B cell (primary cell): Measurements from ENCODE around the gene EDAR. TPM values are rescaled to one million over a fixed set of nuclear protein-coding genes. Genes with fewer than 3 reads are reported as not detected.

Experiments used
- ATAC-seq: fragments of 200-7000 bp; cut with Tn5 transposase; one replicate; pipeline ENCODE4 v1.10.0; 2021; ENCODE audit warnings: low read depth, mild to moderate bottlenecking, moderate number of reproducible peaks, moderate library complexity
- CTCF ChIA-PET: fragments of 350-600 bp; sonication (Branson Sonifier 250); formaldehyde crosslinking; loops from one replicate; lab custom pipeline; 2021; ENCODE audit warnings: antibody characterized with exemption, inconsistent platforms; lab: Charles Lee
- POLR2A ChIA-PET: fragments of 350-600 bp; sonication (Branson Sonifier 250); formaldehyde crosslinking; loops from one replicate; lab custom pipeline; 2021; ENCODE audit warnings: antibody characterized with exemption; lab: Charles Lee
- DNase-seq: peaks from one replicate; pipeline ENCODE4 v3.0.0; 2013
- H2AFZ ChIP-seq: 2 replicates; pipeline ENCODE4 v1.6.1; 2012; ENCODE audit warnings: mild to moderate bottlenecking, low read depth, low read length; ENCODE audit not compliant: insufficient read depth, poor library complexity, severe bottlenecking
- H3K27ac ChIP-seq, 2 donors: 1 replicate in 1 of 2; 2 replicates in 1 of 2; pipeline ENCODE4 v1.5.1; 2012 to 2013; ENCODE audit warnings: low read length in 2 of 2, mild to moderate bottlenecking in 2 of 2, moderate library complexity in 1 of 2
- H3K27me3 ChIP-seq, 4 experiments: fragments of 200-600 bp in 1 of 4; sonication (generic) in 1 of 4; replicated peaks in 1 of 4; 1 replicate in 2 of 4; 2 replicates in 2 of 4; pipeline versions ENCODE4 v1.6.1 to v1.7.0; 2013 to 2016; ENCODE audit warnings: low read length in 3 of 4, mild to moderate bottlenecking in 2 of 4, mixed read lengths in 1 of 4, moderate library complexity in 1 of 4; ENCODE audit not compliant: insufficient read depth in 4 of 4, control insufficient read depth in 3 of 4; ENCODE audit errors: control extremely low read depth in 1 of 4
- H3K36me3 ChIP-seq, 2 experiments: replicated peaks in 1 of 2; 1 replicate in 1 of 2; 2 replicates in 1 of 2; pipeline versions ENCODE4 v1.6.1 to v1.7.1; 2013; ENCODE audit warnings: low read length in 1 of 2; ENCODE audit not compliant: insufficient read depth in 2 of 2, control insufficient read depth in 1 of 2; ENCODE audit errors: control extremely low read depth in 1 of 2, extremely low read depth in 1 of 2
- H3K4me1 ChIP-seq, 2 donors: fragments of 200-600 bp in 1 of 2; sonication (generic) in 1 of 2; 1 replicate in 1 of 2; 2 replicates in 1 of 2; pipeline versions ENCODE4 v1.5.1 to v1.6.1; 2013 to 2017; ENCODE audit warnings: low read length in 2 of 2; ENCODE audit not compliant: control insufficient read depth in 2 of 2, insufficient read depth in 2 of 2
- H3K4me2 ChIP-seq: replicated peaks from 2 replicates; pipeline ENCODE3; 2012; ENCODE audit warnings: mild to moderate bottlenecking, low read depth, low read length; ENCODE audit not compliant: poor library complexity, severe bottlenecking
- H3K4me3 ChIP-seq, 5 experiments: fragments of 200-600 bp in 1 of 5; sonication (generic) in 1 of 5; 1 replicate in 3 of 5; 2 replicates in 2 of 5; pipeline versions ENCODE4 v1.5.1 to v1.7.0; 2011 to 2016; ENCODE audit warnings: low read length in 4 of 5, mild to moderate bottlenecking in 4 of 5, low read depth in 2 of 5, control low read depth in 1 of 5, moderate library complexity in 1 of 5; ENCODE audit not compliant: insufficient read depth in 1 of 5; ENCODE audit errors: control extremely low read depth in 1 of 5, extremely low read depth in 1 of 5
- H3K79me2 ChIP-seq: fragments of 200-600 bp; sonication (generic); one replicate; pipeline ENCODE4 v1.6.0; 2016; ENCODE audit warnings: low read length; ENCODE audit not compliant: control insufficient read depth, insufficient read depth
- H3K9ac ChIP-seq: fragments of 200-600 bp; sonication (generic); 2 replicates; pipeline ENCODE4 v1.6.1; 2017; ENCODE audit warnings: mild to moderate bottlenecking, low read length, moderate library complexity
- H3K9me3 ChIP-seq, 3 donors: one replicate each; pipeline versions ENCODE4 v1.6.1 to v1.7.1; 2013; ENCODE audit warnings: low read length in 2 of 3; ENCODE audit not compliant: control insufficient read depth in 2 of 3, insufficient read depth in 1 of 3; ENCODE audit errors: control extremely low read depth in 1 of 3
- H4K20me1 ChIP-seq: 2 replicates; pipeline ENCODE4 v1.6.0; 2012; ENCODE audit warnings: mild to moderate bottlenecking, low read length; ENCODE audit not compliant: insufficient read depth, control insufficient read depth, poor library complexity, severe bottlenecking
- H3K27ac Mint-ChIP-seq: one replicate; pipeline ENCODE4 v1.8.0; 2021; ENCODE audit warnings: mixed read lengths
- H3K27me3 Mint-ChIP-seq: one replicate; pipeline ENCODE4 v1.8.0; 2021; ENCODE audit warnings: mixed read lengths
- H3K4me1 Mint-ChIP-seq: one replicate; pipeline ENCODE4 v1.8.0; 2021; ENCODE audit warnings: mixed read lengths
- H3K4me3 Mint-ChIP-seq: one replicate; pipeline ENCODE4 v1.8.0; 2021; ENCODE audit warnings: mixed read lengths
- H3K9me3 Mint-ChIP-seq: one replicate; pipeline ENCODE4 v1.8.0; 2022; ENCODE audit warnings: mixed read lengths; ENCODE audit not compliant: insufficient read depth
- EZH2 ChIP-seq: IDR thresholded peaks from 2 replicates; pipeline ENCODE4 v1.6.1; 2012; ENCODE audit warnings: borderline replicate concordance, low read depth, mild to moderate bottlenecking, moderate library complexity, low read length; ENCODE audit not compliant: insufficient read depth, poor library complexity, severe bottlenecking
- WGBS: methylation state at CpG from one replicate; pipeline ENCODE4 v1.1.5; 2013; ENCODE audit warnings: missing lambda C conversion rate; ENCODE audit not compliant: insufficient coverage; 5-methylcytosine and 5-hydroxymethylcytosine counted together
- intact Hi-C: fragments of 100-400 bp; cut with micrococcal nuclease; formaldehyde crosslinking; loops from one replicate; pipeline ENCODE4 v1.10.0; 2022
- polyA plus RNA-seq: library from polyadenylated mRNA; depleted of rRNA; stranded (reverse); fragments of >200 nt; gene quantifications from 2 replicates; pipeline ENCODE4 v1.2.3, GENCODE V29; 2012
- total RNA-seq, 2 donors: library from RNA; stranded (reverse); fragments of 120-200 nt in 1 of 2; gene quantifications; 1 replicate in 1 of 2; 2 replicates in 1 of 2; pipeline versions ENCODE4 v1.2.3 to v1.2.4, GENCODE V29; 2013 to 2022
- TF ChIP-seq, protein P1 (sequence below): fragments of 200-600 bp; IDR thresholded peaks from one replicate; pipeline ENCODE4 v1.8.0; 2022; ENCODE audit warnings: antibody characterized with exemption, mild to moderate bottlenecking

The EDAR gene
- total and polyA plus RNA-seq, 2 donors (not counting 1 experiment from before 2014, with no cell fraction given) = 0.03 TPM; not detected in 1

DNA sequence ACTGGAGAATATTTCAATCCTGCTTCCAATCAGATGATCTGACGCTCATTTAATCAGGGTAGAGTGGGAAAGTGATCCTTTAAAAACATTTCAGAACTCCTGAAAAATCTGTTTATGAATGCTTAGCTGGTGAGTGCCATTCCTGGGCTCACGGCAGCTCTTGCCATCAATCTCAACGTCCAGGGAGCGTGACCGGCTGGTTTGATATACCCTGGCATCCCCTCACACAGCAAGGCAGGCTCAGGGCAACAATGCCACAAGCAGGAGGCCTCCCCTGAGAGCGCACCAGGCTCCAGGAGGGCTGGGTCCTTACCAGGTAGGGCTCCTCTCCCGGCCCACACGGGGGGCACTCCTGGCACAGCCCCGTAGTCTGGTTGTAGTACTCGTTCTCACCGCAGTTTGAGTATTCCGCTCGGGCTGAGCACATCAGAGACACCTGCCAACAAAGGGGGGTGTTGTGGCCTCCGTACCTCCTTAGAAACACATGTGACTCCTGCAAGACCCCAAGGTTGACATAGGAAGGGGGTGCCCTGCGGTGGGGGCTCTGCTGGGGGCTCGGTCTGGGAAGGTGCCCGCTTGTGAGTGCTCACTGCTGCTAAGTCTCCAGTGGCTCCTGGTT, 59.1 kb downstream of the EDAR start:
- Histone ChIP-seq H3K36me3 (no peaks in the 10 kb centered on the region), H4K20me1 (no peaks in the 10 kb centered on the region), H3K4me1 (no peaks in the 10 kb centered on the region), H3K27me3 (no peaks in the 10 kb centered on the region), H3K4me3 (no peak overlapping the region), H3K27ac (no peak overlapping the region), H3K9me3 (no peaks in the 10 kb centered on the region), H3K9ac (no peak overlapping the region), H2AFZ (no peak overlapping the region), H3K79me2 (no peaks in the 10 kb centered on the region), H3K4me2 (no peak overlapping the region)
- no peak overlapping the region for H3K27ac Mint-ChIP-seq
- intact Hi-C loops = no loop called here
- 95% methylated on average over 16 of the region's 17 CpGs for WGBS
- H3K27me3 Mint-ChIP-seq = peaks cover 13% of the 10 kb centered on the region
- no peak overlapping the region for H3K4me3 Mint-ChIP-seq
- H3K4me1 Mint-ChIP-seq = no peaks in the 10 kb centered on the region
- POLR2A ChIA-PET = no interaction called here
- no peak for TF ChIP-seq EZH2
- TF ChIP-seq, protein P1, sequence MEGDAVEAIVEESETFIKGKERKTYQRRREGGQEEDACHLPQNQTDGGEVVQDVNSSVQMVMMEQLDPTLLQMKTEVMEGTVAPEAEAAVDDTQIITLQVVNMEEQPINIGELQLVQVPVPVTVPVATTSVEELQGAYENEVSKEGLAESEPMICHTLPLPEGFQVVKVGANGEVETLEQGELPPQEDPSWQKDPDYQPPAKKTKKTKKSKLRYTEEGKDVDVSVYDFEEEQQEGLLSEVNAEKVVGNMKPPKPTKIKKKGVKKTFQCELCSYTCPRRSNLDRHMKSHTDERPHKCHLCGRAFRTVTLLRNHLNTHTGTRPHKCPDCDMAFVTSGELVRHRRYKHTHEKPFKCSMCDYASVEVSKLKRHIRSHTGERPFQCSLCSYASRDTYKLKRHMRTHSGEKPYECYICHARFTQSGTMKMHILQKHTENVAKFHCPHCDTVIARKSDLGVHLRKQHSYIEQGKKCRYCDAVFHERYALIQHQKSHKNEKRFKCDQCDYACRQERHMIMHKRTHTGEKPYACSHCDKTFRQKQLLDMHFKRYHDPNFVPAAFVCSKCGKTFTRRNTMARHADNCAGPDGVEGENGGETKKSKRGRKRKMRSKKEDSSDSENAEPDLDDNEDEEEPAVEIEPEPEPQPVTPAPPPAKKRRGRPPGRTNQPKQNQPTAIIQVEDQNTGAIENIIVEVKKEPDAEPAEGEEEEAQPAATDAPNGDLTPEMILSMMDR = no peak
- H3K9me3 Mint-ChIP-seq = no peaks in the 10 kb centered on the region
- CTCF ChIA-PET = interaction anchor here (1.0 kb wide), 1 partner anchor 580 kb away, joined by 3 read pairs; no protein-coding TSS in a partner anchor
- ATAC-seq (no peak), DNase-seq (no peak)

- Mint-ChIP-seq H3K4me1 (no peaks in the 10 kb centered on the region), H3K4me3 (no peak overlapping the region), H3K27me3 (peaks cover 13% of the 10 kb centered on the region), H3K27ac (no peak overlapping the region), H3K9me3 (no peaks in the 10 kb centered on the region)
- Histone ChIP-seq H3K4me2 (no peak overlapping the region), H3K79me2 (no peaks in the 10 kb centered on the region), H3K4me3 (no peak overlapping the region), H3K36me3 (no peaks in the 10 kb centered on the region), H3K9ac (no peak overlapping the region), H3K27ac (no peak overlapping the region), H3K27me3 (no peaks in the 10 kb centered on the region), H3K9me3 (no peaks in the 10 kb centered on the region), H2AFZ (no peak overlapping the region), H4K20me1 (no peaks in the 10 kb centered on the region), H3K4me1 (no peaks in the 10 kb centered on the region)
- intact Hi-C loops = no loop called here
- WGBS = 92% methylated on average over 16 of the region's 17 CpGs
- DNase-seq (no peak), ATAC-seq (no peak)
- ChIA-PET CTCF (interaction anchor here (0.7 to 2.8 kb wide), 3 partner anchors 13 to 585 kb away, joined by 3 to 9 read pairs (median 8); no protein-coding TSS in a partner anchor), POLR2A (no interaction called here)
- no peak for TF ChIP-seq EZH2
- TF ChIP-seq, protein P1 = no peak
Observed at GRCh38 chr2:108928660-108929377, 60.2 kb downstream of the EDAR start.
